ENCODE data around the gene C1QTNF5.
"Not testable (repeated sequence)": the region's sequence is repeated elsewhere in the genome, so short reads cannot be mapped to it uniquely, and the experiment has no call there.

The C1QTNF5 gene, protein sequence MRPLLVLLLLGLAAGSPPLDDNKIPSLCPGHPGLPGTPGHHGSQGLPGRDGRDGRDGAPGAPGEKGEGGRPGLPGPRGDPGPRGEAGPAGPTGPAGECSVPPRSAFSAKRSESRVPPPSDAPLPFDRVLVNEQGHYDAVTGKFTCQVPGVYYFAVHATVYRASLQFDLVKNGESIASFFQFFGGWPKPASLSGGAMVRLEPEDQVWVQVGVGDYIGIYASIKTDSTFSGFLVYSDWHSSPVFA

DNA sequence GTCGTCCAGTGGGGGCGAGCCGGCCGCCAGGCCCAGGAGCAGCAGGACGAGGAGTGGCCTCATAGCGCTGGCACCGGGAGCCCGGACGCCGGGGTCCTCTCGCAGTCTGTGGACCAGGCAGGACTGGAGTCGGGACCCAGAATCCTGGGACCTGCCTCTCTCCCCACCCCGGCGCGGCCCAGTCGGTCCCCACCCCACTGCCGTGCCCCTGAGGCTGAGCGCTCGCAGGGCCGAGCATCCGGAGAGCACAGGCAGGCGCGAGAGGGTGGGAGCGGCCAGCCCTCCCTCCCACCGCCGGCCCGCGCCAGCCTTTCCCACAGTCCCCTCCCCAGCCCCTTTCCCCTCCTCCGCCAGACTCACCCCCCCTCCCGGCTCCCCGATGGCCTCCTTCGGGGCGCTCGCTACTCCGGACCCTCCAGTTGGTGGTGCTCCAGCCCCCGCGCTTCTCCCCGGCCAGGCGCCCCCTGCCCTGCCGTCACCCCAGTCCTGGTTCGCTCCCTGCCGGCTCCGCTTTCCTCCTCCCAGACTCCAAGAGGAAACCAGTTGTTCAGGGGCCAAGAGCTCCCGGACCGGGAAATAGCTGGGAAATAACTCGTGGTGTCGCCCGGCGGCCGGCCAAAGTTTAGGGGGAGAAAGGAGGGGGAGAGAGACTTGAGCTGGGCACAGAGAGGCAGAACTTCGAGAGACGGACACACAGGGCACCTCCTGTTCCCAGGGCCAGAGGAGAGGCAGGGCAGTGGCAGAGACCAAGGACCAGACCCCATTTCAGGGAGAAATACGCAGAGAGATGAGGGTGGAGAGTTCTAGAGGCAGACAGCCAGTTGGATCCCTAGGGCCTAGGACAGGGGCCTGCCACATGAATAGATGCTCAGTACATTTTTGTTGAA, at the start of gene C1QTNF5:
TSS of gene C1QTNF5 (minus strand) at position 549 of the 887 bp plus-strand sequence. CDS start at position 63, 486 bp downstream.
- peak in 1 of 2 experiments; percentile 18 for DNase-seq

DNA sequence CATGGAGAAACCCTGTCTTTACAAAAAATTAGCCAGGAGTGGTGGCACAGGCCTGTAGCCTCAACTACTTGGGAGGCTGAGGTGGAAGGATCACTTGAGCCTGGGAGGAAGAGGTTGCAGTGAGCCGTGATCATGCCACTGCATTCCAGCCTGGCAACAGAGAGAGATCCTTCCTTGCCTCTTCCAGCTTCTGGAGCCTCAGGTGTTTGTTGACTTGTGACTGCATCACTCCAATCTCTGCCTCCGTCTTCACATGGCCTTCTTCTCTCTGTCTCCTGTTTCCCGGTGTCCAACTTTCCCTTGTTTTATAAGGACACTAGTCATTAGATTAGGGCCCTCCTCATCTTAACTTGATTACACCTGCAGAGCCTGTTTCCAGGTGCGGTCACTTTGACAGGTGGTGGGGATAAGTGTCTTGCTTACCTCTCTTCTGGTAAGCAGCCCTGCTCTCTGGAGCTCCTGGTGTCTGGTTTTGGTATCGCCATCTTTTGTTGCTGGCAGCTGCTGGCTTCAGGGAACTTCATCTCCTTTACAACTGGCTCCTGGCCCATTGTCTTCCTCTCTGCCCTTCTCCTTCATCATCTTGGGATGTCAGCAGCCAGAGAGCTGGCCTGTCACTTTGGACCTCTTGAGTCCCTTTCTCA, 49.0 kb upstream of the C1QTNF5 start:
- DNase-seq, result no peak

DNA sequence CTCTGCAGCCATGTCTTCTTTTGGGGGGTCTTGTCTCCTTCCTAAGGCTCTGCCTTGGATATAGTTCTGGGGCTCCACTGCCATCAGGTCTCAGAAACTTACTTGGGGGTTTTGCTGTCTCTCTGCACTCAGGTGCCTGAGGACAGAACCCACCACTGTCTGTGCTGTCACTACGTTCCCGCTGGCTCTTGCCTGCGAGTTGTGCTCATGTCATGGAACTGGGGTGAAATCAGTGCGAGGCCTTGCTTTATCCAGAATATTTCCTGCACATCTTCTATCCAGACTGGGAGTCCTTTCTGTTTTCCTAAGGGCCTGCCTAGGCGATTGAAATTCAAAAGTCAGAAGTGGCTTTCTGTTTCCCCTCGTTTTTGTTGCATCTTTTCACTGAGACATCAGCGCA, 47.4 kb upstream of the C1QTNF5 start:
- no peak for DNase-seq

GRCh38 chr11:119384332-119384731, 43.6 kb upstream of the C1QTNF5 start:
- no peak for DNase-seq

DNA sequence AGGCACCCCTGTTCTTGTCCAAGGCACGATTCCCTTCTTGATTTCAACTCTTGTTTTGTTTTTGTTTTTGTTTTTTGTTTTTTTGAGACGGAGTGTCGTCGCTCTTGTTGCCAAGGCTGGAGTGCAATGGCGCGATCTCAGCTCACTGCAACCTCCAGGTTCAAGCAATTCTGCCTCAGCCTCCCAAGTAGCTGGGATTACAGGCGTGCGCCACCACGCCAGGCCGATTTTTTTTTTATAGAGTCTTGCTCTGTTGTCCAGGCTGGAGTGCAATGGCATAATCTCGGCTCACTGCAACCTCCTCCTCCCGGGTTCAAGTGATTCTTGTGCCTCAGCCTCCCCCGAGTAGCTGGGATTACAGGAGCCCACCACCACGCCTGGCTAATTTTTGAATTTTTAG, 41.8 kb upstream of the C1QTNF5 start:
- DNase-seq, result not testable (repeated sequence)

DNA sequence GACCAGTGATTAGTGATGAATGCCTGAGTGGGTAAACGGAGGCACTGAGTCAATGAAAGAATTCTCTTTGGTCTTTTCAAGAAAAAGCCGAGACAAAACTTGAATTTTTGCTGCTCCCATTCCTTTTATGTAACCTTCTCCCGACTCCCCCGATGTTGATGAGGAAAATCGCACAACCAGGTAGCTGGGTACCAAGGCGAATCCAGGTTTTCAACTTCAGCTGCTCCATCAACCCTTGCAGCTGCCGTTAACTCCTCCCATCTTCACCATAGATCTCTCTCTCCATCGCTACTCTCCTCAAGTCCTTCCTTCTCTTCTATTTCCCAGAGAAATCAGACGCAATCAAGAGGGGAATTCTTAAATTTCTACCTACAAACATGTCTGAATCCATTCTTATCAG, 41.4 kb upstream of the C1QTNF5 start:
- DNase-seq, result no peak

- peak; percentile 99 for DNase-seq
Observed at GRCh38 chr11:119381181-119381988, 40.7 kb upstream of the C1QTNF5 start, which contains the start of gene USP2. Gene USP2, minus strand, starts transcription at chr11:119381690. Its CDS starts 8,210 bp downstream, at chr11:119373480.

- peak in 1 of 2 experiments; percentile 31 for DNase-seq
Observed at GRCh38 chr11:119380827-119381180, 40.1 kb upstream of the C1QTNF5 start.

DNA sequence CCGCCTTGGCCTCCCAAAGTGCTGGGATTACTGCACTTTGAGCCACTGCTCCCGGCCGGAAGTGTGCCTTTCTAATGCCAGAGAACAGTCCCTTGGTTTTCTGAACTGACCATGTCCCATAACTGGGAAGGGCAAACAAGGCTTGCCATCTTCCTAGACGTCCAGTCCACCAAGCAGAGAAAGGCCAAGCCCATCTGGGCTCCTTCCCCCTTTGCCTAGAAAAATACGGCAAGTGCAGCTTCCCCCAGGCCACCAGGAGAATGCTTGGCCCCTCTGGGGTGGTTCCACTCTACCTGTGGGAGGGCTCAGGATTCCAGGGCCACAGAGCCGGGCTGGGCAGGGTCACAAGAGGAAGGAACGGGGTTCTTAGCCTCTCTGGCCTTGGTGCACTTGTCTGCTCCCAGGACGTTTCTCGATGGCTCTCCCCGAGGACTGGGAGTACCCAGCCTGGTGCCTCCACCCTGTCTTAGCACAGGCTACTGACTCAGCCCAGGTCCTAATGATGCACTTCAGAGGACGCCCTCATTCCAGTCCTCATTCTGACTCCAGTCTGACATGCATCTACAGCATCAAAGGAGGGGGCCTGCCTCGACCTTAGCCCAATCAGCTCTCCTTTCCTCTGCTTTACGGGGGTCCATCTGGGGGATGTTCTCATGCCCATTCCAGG, 39.6 kb upstream of the C1QTNF5 start:
- DNase-seq, result no peak

GRCh38 chr11:119378851-119379465, 38.3 kb upstream of the C1QTNF5 start:
- no peak for DNase-seq

DNA sequence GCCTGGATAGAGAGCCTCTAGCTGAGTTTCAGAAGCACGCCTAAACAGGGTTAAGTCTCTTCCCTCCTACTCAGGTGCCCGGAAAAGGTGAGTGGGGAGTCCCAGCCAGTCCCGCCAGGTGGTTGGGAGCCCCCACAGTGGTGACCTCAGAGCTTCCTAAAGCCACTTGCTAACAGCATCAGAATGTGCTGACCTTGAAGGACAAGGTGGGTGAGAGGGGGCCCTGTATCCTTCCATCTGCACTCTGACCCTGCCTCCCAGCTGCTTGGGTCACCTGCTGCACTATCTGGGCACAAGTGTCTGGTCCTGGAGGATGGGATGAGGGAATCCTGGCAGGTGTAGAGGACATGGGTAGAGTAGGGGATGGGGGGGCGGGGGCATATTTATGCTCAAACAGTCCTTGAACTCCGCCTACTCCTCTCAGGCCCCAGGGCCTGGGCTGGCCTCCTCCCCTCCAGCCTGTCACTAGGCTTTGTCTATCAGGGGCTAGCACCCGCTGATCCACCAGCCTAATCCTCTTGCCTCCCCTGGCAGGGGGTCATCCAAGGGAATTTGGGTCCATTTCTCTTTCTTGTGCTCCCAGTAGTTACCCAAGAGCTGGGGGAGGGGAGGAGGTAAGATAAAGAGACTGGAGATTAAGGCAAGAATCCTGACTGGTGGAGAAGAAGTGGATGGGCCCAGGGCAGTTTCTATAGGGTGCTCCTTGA, 37.4 kb upstream of the C1QTNF5 start:
- no peak for DNase-seq

GRCh38 chr11:119377112-119377901, 36.6 kb upstream of the C1QTNF5 start:
- DNase-seq, result no peak

GRCh38 chr11:119376197-119376847, 35.6 kb upstream of the C1QTNF5 start:
- no peak for DNase-seq

GRCh38 chr11:119375337-119376196, 34.9 kb upstream of the C1QTNF5 start:
- no peak for DNase-seq

DNA sequence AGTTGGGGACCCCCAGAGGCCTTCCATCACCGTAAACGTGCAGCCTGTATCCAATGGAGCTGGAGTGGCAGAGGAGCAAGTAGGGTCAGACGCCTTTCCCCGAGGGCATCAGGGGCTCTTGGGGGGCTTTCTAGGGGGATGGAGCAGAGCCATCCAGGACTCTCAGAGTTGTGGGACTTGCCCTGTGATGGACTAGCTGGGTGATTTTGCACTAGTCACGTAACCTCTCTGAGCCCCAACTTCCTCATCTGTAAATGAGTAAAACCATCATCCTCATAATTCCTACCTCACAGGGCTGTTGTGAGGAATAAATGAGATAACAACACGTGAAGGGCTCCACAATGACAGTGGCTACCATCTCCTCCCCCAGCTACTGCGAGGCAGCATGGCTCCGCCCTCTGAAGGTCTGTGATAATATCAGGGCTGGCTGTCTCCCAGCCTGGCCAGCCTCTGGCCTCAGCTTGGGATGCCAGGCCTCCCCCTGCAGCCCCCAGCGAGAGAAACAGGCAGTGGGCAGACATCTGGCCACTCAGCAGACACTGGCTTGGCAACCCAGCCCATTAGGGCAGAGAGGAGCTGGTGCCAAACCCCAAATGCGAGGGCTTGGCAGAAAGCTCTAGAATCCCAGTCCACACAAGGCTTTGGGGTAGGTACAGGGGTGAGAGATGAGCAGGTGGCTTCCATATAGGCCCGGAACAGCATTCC, 34.1 kb upstream of the C1QTNF5 start:
- DNase-seq, result no peak

DNA sequence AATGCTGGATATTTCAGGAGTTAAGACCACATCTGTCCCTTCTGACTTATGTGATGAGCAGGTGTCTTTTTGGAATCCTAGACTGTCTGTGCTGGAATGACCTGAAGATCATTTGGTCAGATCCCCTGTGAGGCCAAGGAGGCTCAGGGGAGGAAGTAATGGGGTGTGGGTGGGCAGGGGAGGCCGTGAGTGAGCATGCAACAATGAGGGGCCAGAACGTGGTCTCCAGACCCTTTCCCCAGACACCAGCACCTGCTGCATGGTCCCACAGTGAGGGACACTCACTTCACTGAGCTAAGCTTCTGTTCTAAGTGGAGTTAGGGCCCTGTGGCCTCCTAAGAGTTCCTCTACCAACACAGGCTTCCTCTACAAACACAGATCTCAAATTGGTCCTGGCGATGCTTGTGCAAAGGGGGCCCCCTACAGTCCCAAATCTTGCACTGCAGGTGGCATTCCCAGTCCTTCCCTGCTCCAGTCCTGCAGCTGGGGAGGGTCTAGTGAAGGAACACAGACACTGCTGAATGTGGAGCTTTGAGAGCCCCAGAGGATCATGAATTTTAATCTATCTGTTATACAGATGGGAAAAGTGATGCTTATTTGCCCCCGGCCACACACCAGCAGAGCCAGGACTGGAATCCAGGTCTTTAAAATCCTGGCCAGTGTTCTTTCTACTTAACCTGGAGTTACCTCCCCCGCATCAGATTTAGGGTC, 33.4 kb upstream of the C1QTNF5 start:
- DNase-seq, result peak; percentile 68 to 74

Measured in activated T-cell treated with anti-CD3 and anti-CD28 coated beads, Interleukin-2, amount 50 U/mL, for 48 hours (primary cell).